Measurements from ENCODE around the gene ZFP90. TPM values are rescaled to one million over a fixed set of nuclear protein-coding genes. Genes with fewer than 3 reads are reported as not detected.

Gene ZFP90
- total RNA-seq (2011; cell fraction: chromatin; rRNA removed; ENCODE audit: low replicate concordance) = 0.79 and 3.6 TPM in 2 replicates
- 0.83 and 1.8 TPM in 2 replicates for total RNA-seq (2011; cell fraction: nucleolus; rRNA removed)
- 1.9 and 25.6 TPM in 2 replicates for total RNA-seq (2011; cell fraction: nucleoplasm; rRNA removed)
- total RNA-seq (2014; rRNA removed) (2.0 and 2.7 TPM in 2 replicates), total RNA-seq (2014; rRNA removed; fragmentation: Illumina TruSeq; extraction: Trizol) (2.4 and 3.0 TPM in 2 replicates), total RNA-seq (2015; rRNA removed; fragmentation: Illumina TruSeq; extraction: Trizol) (1.8 and 2.6 TPM in 2 replicates), total RNA-seq (2021) (2.4 and 2.9 TPM in 2 replicates), polyA plus RNA-seq (2011; rRNA removed) (1.2 and 1.7 TPM in 2 replicates), polyA plus RNA-seq (2014; fragmentation: Illumina TruSeq; extraction: Trizol) (2.4 and 2.7 TPM in 2 replicates), polyA plus RNA-seq (2014; fragmentation: Nextera tagmentation; extraction: Ambion mirVana) (under 1 TPM; 0.66 to 0.78 TPM), polyA plus RNA-seq (2014; rRNA removed) (2.3 and 5.7 TPM in 2 replicates), polyA minus RNA-seq (2011; rRNA and poly(A)+ RNA removed) (2.0 and 2.2 TPM in 2 replicates), Bru-seq, nascent RNA (percentile 46 among the genes with signal in this experiment), BruChase-seq, experiment 1, labeled RNA remaining after a 2-hour chase (percentile 48 among the genes with signal in this experiment), BruChase-seq, experiment 2, labeled RNA remaining after a 6-hour chase (percentile 47 among the genes with signal in this experiment)
- 0.80 and 1.4 TPM in 2 replicates for polyA plus RNA-seq (2011; cell fraction: cytosol; rRNA removed)
- polyA plus RNA-seq (2011; cell fraction: nucleus; rRNA removed) = 0.73 and 1.4 TPM in 2 replicates
- 2.2 and 7.6 TPM in 2 replicates for polyA plus RNA-seq (2012)
- polyA minus RNA-seq (2011; cell fraction: cytosol; rRNA and poly(A)+ RNA removed) = 0.27 and 1.6 TPM in 2 replicates
- 0.89 and 1.1 TPM in 2 replicates for polyA minus RNA-seq (2011; cell fraction: nucleus; rRNA and poly(A)+ RNA removed)
- long read RNA-seq, experiment 1, partial matches to known transcripts = 1 of 6 reads
- long read RNA-seq, experiment 1, other reads (novel, unspliced or antisense) = 4 of 6 reads
- long read RNA-seq, experiment 2, partial matches to known transcripts = 0 of 2 reads
- long read RNA-seq, experiment 2, other reads (novel, unspliced or antisense) = 1 of 2 reads
- long read RNA-seq, experiment 3, partial matches to known transcripts = 0 of 1 reads
- long read RNA-seq, experiment 3, other reads (novel, unspliced or antisense) = 1 of 1 reads

- peak; percentile 88 for FAIRE-seq
- peaks cover 0 to 10% of the 10 kb centered on the region in 2 experiments; a peak in 2 of 5 replicates for H3K4me1 ChIP-seq (replicated peaks in 1 of 2; ENCODE audit: control insufficient read depth in 2 of 2, insufficient read depth in 2 of 2, low read length in 2 of 2)
- H3K27ac ChIP-seq (ENCODE audit: extremely low read depth, low read depth, low read length) = peak within 1 kb of the TSS; percentile 72
- BruUV-seq (replicated peaks) = no TSS peak
- peak within 1 kb of the TSS; percentile 67 for H3K4me3 ChIP-seq
- H3K27me3 ChIP-seq (ENCODE audit: control insufficient read depth in 2 of 2, insufficient read depth in 2 of 2, low read length in 2 of 2) = 0 out of 5 replicates have a peak, but pooled peaks cover 0 to 4% of the 10 kb centered on the region in 2 experiments
- 10% methylated on average over 60 of the region's 71 CpGs for WGBS (ENCODE audit: insufficient coverage, low coverage, missing lambda C conversion rate)
- CTCF ChIA-PET (ENCODE audit: low intra/inter-chr PET ratio) = no interaction called here
- no peaks in the 10 kb centered on the region for H3K36me3 ChIP-seq (ENCODE audit: control insufficient read depth, insufficient read depth, low read length)
- H3K9me1 ChIP-seq (ENCODE audit: control insufficient read depth, insufficient read depth, low read length) = no peaks in the 10 kb centered on the region
- peak within 1 kb of the TSS; percentile 70 to 89 for H3K9ac ChIP-seq (ENCODE audit: insufficient read depth in 1 of 2, low read depth in 2 of 2, low read length in 2 of 2)
- peak; percentile 87 to 92 (median 90) for DNase-seq (ENCODE audit: extremely low read depth in 1 of 4, low spot score in 3 of 4)
- in situ Hi-C loops (cut with MboI) = no loop called here
- H3K9me3 ChIP-seq (replicated peaks; ENCODE audit: control insufficient read depth, insufficient read depth, low read depth, low read length) = no peaks in the 10 kb centered on the region
- no peaks in the 10 kb centered on the region for H4K20me1 ChIP-seq (replicated peaks; ENCODE audit: control insufficient read depth, insufficient read depth, low read length)
- H3K4me2 ChIP-seq (ENCODE audit: insufficient read depth, low read length) = peak within 1 kb of the TSS; percentile 94
- no peaks in the 10 kb centered on the region for H3K79me2 ChIP-seq (ENCODE audit: control insufficient read depth, insufficient read depth, low read length)
- H2AFZ ChIP-seq (ENCODE audit: low read depth, low read length) = peak within 1 kb of the TSS; percentile 100
- POLR2A ChIA-PET = no interaction called here
- ATAC-seq = peak; percentile 100
- intact Hi-C loops (cut with micrococcal nuclease) = no loop called here
- TF ChIP-seq ZBTB26 (CRISPR knock-in tag; IDR thresholded peaks at IDR 0.05) = no peak
- TF ChIP-seq DPF2 (IDR thresholded peaks at IDR 0.05) = no peak
- peak; percentile 81; the same call in 1 of the 2 replicates for TF ChIP-seq CREB3L1 (IDR thresholded peaks at IDR 0.05; ENCODE audit: borderline replicate concordance, low read depth)
- peak in 1 of 2 experiments; percentile 38 for TF ChIP-seq E2F6 (IDR thresholded peaks at IDR 0.05; ENCODE audit: borderline replicate concordance in 1 of 2, extremely low read depth in 1 of 2, insufficient read depth in 1 of 2, insufficient read length in 1 of 2, low read depth in 1 of 2, low read length in 1 of 2, poor library complexity in 1 of 2, severe bottlenecking in 1 of 2)
- TF ChIP-seq ZNF224 (CRISPR knock-in tag; IDR thresholded peaks at IDR 0.05) = no peak
- TF ChIP-seq SIX5 (IDR thresholded peaks at IDR 0.05; ENCODE audit: borderline replicate concordance in 1 of 2, insufficient read depth in 1 of 2, low read depth in 1 of 2, low read length in 2 of 2) = peak; percentile 47 to 57; a peak in 2 of 4 replicates
- no peak for TF ChIP-seq CBX1 (IDR thresholded peaks at IDR 0.05; ENCODE audit: low read depth)
- peak; percentile 49; the same call in 1 of the 2 replicates for TF ChIP-seq PHF8 (IDR thresholded peaks at IDR 0.05; ENCODE audit: borderline replicate concordance, low read length)
- TF ChIP-seq TAF15 (IDR thresholded peaks at IDR 0.05; ENCODE audit: low read depth, low read length) = no peak
- TF ChIP-seq EP400 (IDR thresholded peaks at IDR 0.05) = peak; percentile 48
- TF ChIP-seq NR2C2 (CRISPR knock-in tag; IDR thresholded peaks at IDR 0.05) = no peak
- peak; percentile 74 for TF ChIP-seq NR2C2 (tag; IDR thresholded peaks at IDR 0.05)
Observed at GRCh38 chr16:68538880-68539701, at the start of gene ZFP90. Gene ZFP90, plus strand, starts transcription at chr16:68539291. Its CDS starts 502 bp downstream, at chr16:68539793.

All from K562 (cell line).